ENCODE measurements around the gene CACNB4. TPM values are rescaled to one million over a fixed set of nuclear protein-coding genes. Genes with fewer than 3 reads are reported as not detected.
"Not testable (repeated sequence)": the region's sequence is repeated elsewhere in the genome, so short reads cannot be mapped to it uniquely, and the experiment has no call there.

The CACNB4 gene
- total and polyA plus RNA-seq, 12 donors = 0.09 to 0.95 (median 0.38) TPM

GRCh38 chr2:151999053-151999452, 99.8 kb downstream of the CACNB4 start:
- Histone ChIP-seq H3K4me3 (no peak overlapping the region), H3K36me3 (no peaks in the 10 kb centered on the region), H3K27me3 (no peaks in the 10 kb centered on the region), H3K9me3 (no peaks in the 10 kb centered on the region), H3K4me1 (peaks cover 0 to 1% (median 0%) of the 10 kb centered on the region in 9 donors), H3K27ac (no peak overlapping the region)
- peak; percentile 59 to 81 (median 75) for TF ChIP-seq CTCF (IDR thresholded peaks at IDR 0.05)
- peak in 7 of 8 donors; percentile 46 to 77 (median 73) for ATAC-seq
- peak; percentile 22 to 31 for DNase-seq
- intact Hi-C loops (cut with DNase I) = loop anchor here in 1 of 10 donors (10.0 kb wide), 1 partner anchor 174 kb away; the partner anchor contains the start of gene ARL5A
- 41 to 48% methylated on average over 6 of the region's 6 CpGs for WGBS, 2 donors

GRCh38 chr2:151996243-151997003, 102.4 kb downstream of the CACNB4 start:
- no peak for ATAC-seq
- Histone ChIP-seq H3K9me3 (no peaks in the 10 kb centered on the region), H3K27ac (no peak overlapping the region), H3K4me3 (no peak overlapping the region), H3K27me3 (no peaks in the 10 kb centered on the region), H3K4me1 (no peaks in the 10 kb centered on the region), H3K36me3 (no peaks in the 10 kb centered on the region)
- DNase-seq = no peak
- intact Hi-C loops (cut with DNase I) = loop anchor here in 1 of 10 donors (10.0 kb wide), 1 partner anchor 172 kb away; the partner anchor contains the start of gene ARL5A
- no peak for TF ChIP-seq CTCF (IDR thresholded peaks at IDR 0.05)
- WGBS, 2 donors = 90 to 92% methylated on average over 2 of the region's 2 CpGs

GRCh38 chr2:151995161-151995557, 103.7 kb downstream of the CACNB4 start:
- H3K27me3 ChIP-seq = no peaks in the 10 kb centered on the region
- ATAC-seq (no peak), DNase-seq (no peak)
- H3K9me3 ChIP-seq = no peaks in the 10 kb centered on the region
- no peaks in the 10 kb centered on the region for H3K36me3 ChIP-seq
- 93 to 94% methylated on average over 2 of the region's 2 CpGs for WGBS, 2 donors
- TF ChIP-seq CTCF (IDR thresholded peaks at IDR 0.05) = no peak
- H3K4me3 ChIP-seq = no peak overlapping the region
- no peaks in the 10 kb centered on the region for H3K4me1 ChIP-seq
- intact Hi-C loops (cut with DNase I) = loop anchor here in 1 of 10 donors (10.0 kb wide), 1 partner anchor 170 kb away; the partner anchor contains the start of gene ARL5A
- no peak overlapping the region for H3K27ac ChIP-seq

GRCh38 chr2:151994178-151994577, 104.7 kb downstream of the CACNB4 start:
- 94 to 95% methylated on average over 8 of the region's 8 CpGs for WGBS, 2 donors
- intact Hi-C loops (cut with DNase I) = loop anchor here in 1 of 10 donors (10.0 kb wide), 1 partner anchor 169 kb away; the partner anchor contains the start of gene ARL5A
- H3K4me1 ChIP-seq, H3K9me3 ChIP-seq, H3K4me3 ChIP-seq, H3K36me3 ChIP-seq, H3K27ac ChIP-seq, DNase-seq, H3K27me3 ChIP-seq, ATAC-seq: not testable (repeated sequence)

GRCh38 chr2:151991010-151991409, 107.8 kb downstream of the CACNB4 start:
- H3K27me3 ChIP-seq = no peaks in the 10 kb centered on the region
- TF ChIP-seq CTCF (IDR thresholded peaks at IDR 0.05) = no peak
- intact Hi-C loops (cut with DNase I) = loop anchor here in 1 of 10 donors (10.0 kb wide), 1 partner anchor 166 kb away; the partner anchor contains the start of gene ARL5A
- H3K27ac ChIP-seq = no peak overlapping the region
- no peaks in the 10 kb centered on the region for H3K36me3 ChIP-seq
- H3K4me3 ChIP-seq = no peak overlapping the region
- no peak for ATAC-seq
- no peaks in the 10 kb centered on the region for H3K9me3 ChIP-seq
- DNase-seq = no peak
- WGBS, 2 donors = 90 to 100% methylated on average over 1 of the region's 1 CpG
- no peaks in the 10 kb centered on the region for H3K4me1 ChIP-seq

All from heart right ventricle (tissue), 16 donors.